K562 (cell line): ENCODE results near the gene TFE3. TPM values are rescaled to one million over a fixed set of nuclear protein-coding genes. Genes with fewer than 3 reads are reported as not detected.

Experiments used
- ASH1L ChIP-seq: fragments of 450-650 bp; IDR thresholded peaks from 2 replicates; pipeline ENCODE4 v1.6.1; 2018; ENCODE audit warnings: borderline replicate concordance, mild to moderate bottlenecking, low read depth; ENCODE audit not compliant: partially characterized antibody
- E2F3 ChIP-seq: fragments of 250-450 bp; sonication (Bioruptor Pico); IDR thresholded peaks from 2 replicates; pipeline ENCODE4 v1.4.0; 2020; ENCODE audit warnings: mild to moderate bottlenecking
- EP300 ChIP-seq: IDR thresholded peaks from 2 replicates; pipeline ENCODE4 v1.6.1; 2012; ENCODE audit warnings: low read length, improper control_type of control experiment
- HMGN3 ChIP-seq: IDR thresholded peaks from 2 replicates; pipeline ENCODE4 v1.6.1; 2011; ENCODE audit warnings: borderline replicate concordance, low read depth, mild to moderate bottlenecking, mixed read lengths, low read length; ENCODE audit not compliant: insufficient read length; ENCODE audit errors: extremely low read depth
- L3MBTL2 ChIP-seq: fragments of 450-650 bp; IDR thresholded peaks from 2 replicates; pipeline ENCODE4 v1.6.1; 2016; ENCODE audit warnings: mild to moderate bottlenecking, moderate library complexity
- PRMT5 ChIP-seq: sonication (generic); formaldehyde crosslinking; IDR thresholded peaks from 2 replicates; pipeline ENCODE4 v1.5.0; 2020; ENCODE audit warnings: missing genetic modification reagents
- ZNF143 ChIP-seq: sonication (generic); formaldehyde crosslinking; IDR thresholded peaks from 2 replicates; pipeline ENCODE4 v1.9.0; 2022; ENCODE audit warnings: mild to moderate bottlenecking, missing genetic modification reagents
- ZNF41 ChIP-seq: fragments of 250-450 bp; sonication (Bioruptor Pico); conservative IDR thresholded peaks from 2 replicates; pipeline ENCODE4 v1.4.0; 2020; ENCODE audit warnings: mild to moderate bottlenecking
- polyA plus RNA-seq, 8 experiments: library from polyadenylated mRNA; depleted of rRNA in 4 of 8; stranded (reverse) in 5 of 8; unstranded in 3 of 8; fragments of >200 nt; fragmentation: Nextera tagmentation in 2 of 8; fragmentation: Illumina TruSeq in 1 of 8; extraction: Ambion mirVana in 2 of 8; extraction: Trizol in 1 of 8; gene quantifications; 2 replicates each; pipeline versions ENCODE4 v1.2.1 to v1.2.3, GENCODE V29; 2011 to 2014; ENCODE audit warnings: inconsistent platforms in 1 of 8, missing spikeins in 1 of 8
- total RNA-seq, 7 experiments: library from RNA; depleted of rRNA in 6 of 7; stranded (reverse); fragments of >200 nt in 6 of 7; fragmentation: Illumina TruSeq in 2 of 7; extraction: Trizol in 2 of 7; gene quantifications; 2 replicates each; pipeline versions ENCODE4 v1.2.1 to v1.2.3, GENCODE V29; 2011 to 2021; ENCODE audit warnings: low replicate concordance in 1 of 7
- TF ChIP-seq, protein P1 (sequence below): fragments of 200-600 bp; sonication (generic); IDR thresholded peaks from one replicate; pipeline ENCODE4 v1.6.1; 2012; ENCODE audit warnings: mild to moderate bottlenecking, low read depth, low read length, inconsistent platforms
- TF ChIP-seq, protein P2 (sequence below): IDR thresholded peaks from 2 replicates; pipeline ENCODE4 v1.6.1; 2012; ENCODE audit warnings: low read depth, low read length, improper control_type of control experiment, borderline replicate concordance
- TF ChIP-seq, protein P3 (sequence below): fragments of 450-650 bp; formaldehyde crosslinking; IDR thresholded peaks from 2 replicates; pipeline ENCODE4 v1.4.0; 2020; ENCODE audit warnings: mild to moderate bottlenecking, moderate library complexity

TFE3 gene
- total and polyA plus RNA-seq, 9 of the 15 experiments (the other 6 are each of a cell fraction or from before 2014, with no cell fraction given): 1.9 to 20.3 (median 11.9) TPM

DNA sequence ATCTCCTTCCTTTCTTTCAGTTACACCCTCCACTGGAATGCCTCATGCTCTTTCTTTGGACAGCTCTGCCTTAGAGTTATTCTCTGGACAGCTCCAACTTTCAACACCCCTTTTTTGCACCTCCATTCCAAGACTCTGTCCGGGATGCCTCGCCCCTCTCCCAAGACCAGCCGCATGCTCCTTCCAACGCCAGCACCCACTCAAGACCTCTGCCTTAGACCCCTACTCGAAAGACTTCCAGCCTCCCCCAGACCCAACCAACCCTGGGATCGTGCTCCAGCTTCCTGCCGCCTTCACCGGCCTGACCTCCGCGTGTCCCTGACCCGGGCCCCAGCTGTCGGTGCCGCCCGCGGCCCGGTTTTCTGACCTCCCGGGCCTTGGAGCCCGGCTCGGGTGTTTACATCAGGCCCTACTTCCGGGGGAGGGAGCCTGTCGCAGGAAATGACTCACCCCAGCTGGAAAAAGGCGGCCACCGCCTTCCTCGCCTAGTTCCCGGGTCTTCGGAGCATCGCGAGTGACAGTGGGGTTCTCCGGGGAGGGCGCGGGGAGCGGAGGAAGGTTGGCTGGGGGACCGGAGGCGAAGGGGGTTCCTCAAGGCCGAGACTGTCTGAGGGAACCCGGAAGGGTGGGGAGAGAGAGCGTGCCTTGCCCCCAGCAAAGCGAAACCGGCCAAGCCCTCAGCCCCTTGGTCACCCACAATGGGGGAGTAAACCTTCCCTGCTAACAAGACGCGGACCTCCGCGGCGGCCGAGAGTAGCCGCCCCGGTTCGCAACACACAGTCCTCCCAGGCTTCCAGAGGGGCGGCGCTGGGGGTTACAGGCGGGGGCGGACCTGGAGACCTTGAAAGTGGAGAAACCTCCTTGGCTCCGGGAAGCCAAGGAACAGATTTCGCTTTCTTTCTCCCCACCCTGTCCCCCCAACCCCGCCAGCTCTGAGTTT, 36.6 kb upstream of the TFE3 start, which contains the start of gene WDR45 (continued):
- TF ChIP-seq, protein P1, sequence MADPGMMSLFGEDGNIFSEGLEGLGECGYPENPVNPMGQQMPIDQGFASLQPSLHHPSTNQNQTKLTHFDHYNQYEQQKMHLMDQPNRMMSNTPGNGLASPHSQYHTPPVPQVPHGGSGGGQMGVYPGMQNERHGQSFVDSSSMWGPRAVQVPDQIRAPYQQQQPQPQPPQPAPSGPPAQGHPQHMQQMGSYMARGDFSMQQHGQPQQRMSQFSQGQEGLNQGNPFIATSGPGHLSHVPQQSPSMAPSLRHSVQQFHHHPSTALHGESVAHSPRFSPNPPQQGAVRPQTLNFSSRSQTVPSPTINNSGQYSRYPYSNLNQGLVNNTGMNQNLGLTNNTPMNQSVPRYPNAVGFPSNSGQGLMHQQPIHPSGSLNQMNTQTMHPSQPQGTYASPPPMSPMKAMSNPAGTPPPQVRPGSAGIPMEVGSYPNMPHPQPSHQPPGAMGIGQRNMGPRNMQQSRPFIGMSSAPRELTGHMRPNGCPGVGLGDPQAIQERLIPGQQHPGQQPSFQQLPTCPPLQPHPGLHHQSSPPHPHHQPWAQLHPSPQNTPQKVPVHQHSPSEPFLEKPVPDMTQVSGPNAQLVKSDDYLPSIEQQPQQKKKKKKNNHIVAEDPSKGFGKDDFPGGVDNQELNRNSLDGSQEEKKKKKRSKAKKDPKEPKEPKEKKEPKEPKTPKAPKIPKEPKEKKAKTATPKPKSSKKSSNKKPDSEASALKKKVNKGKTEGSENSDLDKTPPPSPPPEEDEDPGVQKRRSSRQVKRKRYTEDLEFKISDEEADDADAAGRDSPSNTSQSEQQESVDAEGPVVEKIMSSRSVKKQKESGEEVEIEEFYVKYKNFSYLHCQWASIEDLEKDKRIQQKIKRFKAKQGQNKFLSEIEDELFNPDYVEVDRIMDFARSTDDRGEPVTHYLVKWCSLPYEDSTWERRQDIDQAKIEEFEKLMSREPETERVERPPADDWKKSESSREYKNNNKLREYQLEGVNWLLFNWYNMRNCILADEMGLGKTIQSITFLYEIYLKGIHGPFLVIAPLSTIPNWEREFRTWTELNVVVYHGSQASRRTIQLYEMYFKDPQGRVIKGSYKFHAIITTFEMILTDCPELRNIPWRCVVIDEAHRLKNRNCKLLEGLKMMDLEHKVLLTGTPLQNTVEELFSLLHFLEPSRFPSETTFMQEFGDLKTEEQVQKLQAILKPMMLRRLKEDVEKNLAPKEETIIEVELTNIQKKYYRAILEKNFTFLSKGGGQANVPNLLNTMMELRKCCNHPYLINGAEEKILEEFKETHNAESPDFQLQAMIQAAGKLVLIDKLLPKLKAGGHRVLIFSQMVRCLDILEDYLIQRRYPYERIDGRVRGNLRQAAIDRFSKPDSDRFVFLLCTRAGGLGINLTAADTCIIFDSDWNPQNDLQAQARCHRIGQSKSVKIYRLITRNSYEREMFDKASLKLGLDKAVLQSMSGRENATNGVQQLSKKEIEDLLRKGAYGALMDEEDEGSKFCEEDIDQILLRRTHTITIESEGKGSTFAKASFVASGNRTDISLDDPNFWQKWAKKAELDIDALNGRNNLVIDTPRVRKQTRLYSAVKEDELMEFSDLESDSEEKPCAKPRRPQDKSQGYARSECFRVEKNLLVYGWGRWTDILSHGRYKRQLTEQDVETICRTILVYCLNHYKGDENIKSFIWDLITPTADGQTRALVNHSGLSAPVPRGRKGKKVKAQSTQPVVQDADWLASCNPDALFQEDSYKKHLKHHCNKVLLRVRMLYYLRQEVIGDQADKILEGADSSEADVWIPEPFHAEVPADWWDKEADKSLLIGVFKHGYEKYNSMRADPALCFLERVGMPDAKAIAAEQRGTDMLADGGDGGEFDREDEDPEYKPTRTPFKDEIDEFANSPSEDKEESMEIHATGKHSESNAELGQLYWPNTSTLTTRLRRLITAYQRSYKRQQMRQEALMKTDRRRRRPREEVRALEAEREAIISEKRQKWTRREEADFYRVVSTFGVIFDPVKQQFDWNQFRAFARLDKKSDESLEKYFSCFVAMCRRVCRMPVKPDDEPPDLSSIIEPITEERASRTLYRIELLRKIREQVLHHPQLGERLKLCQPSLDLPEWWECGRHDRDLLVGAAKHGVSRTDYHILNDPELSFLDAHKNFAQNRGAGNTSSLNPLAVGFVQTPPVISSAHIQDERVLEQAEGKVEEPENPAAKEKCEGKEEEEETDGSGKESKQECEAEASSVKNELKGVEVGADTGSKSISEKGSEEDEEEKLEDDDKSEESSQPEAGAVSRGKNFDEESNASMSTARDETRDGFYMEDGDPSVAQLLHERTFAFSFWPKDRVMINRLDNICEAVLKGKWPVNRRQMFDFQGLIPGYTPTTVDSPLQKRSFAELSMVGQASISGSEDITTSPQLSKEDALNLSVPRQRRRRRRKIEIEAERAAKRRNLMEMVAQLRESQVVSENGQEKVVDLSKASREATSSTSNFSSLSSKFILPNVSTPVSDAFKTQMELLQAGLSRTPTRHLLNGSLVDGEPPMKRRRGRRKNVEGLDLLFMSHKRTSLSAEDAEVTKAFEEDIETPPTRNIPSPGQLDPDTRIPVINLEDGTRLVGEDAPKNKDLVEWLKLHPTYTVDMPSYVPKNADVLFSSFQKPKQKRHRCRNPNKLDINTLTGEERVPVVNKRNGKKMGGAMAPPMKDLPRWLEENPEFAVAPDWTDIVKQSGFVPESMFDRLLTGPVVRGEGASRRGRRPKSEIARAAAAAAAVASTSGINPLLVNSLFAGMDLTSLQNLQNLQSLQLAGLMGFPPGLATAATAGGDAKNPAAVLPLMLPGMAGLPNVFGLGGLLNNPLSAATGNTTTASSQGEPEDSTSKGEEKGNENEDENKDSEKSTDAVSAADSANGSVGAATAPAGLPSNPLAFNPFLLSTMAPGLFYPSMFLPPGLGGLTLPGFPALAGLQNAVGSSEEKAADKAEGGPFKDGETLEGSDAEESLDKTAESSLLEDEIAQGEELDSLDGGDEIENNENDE: no peak
- no peak for TF ChIP-seq PRMT5
- peak; percentile 89 for TF ChIP-seq L3MBTL2
- TF ChIP-seq, protein P2, sequence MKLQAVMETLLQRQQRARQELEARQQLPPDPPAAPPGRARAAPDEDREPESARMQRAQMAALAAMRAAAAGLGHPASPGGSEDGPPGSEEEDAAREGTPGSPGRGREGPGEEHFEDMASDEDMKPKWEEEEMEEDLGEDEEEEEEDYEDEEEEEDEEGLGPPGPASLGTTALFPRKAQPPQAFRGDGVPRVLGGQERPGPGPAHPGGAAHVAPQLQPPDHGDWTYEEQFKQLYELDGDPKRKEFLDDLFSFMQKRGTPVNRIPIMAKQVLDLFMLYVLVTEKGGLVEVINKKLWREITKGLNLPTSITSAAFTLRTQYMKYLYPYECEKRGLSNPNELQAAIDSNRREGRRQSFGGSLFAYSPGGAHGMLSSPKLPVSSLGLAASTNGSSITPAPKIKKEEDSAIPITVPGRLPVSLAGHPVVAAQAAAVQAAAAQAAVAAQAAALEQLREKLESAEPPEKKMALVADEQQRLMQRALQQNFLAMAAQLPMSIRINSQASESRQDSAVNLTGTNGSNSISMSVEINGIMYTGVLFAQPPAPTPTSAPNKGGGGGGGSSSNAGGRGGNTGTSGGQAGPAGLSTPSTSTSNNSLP: no peak
- TF ChIP-seq ZNF143 (CRISPR knock-in tag): no peak
- TF ChIP-seq, protein P3, sequence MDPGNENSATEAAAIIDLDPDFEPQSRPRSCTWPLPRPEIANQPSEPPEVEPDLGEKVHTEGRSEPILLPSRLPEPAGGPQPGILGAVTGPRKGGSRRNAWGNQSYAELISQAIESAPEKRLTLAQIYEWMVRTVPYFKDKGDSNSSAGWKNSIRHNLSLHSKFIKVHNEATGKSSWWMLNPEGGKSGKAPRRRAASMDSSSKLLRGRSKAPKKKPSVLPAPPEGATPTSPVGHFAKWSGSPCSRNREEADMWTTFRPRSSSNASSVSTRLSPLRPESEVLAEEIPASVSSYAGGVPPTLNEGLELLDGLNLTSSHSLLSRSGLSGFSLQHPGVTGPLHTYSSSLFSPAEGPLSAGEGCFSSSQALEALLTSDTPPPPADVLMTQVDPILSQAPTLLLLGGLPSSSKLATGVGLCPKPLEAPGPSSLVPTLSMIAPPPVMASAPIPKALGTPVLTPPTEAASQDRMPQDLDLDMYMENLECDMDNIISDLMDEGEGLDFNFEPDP (CRISPR knock-in tag): no peak
- TF ChIP-seq E2F3 (CRISPR knock-in tag): 0 out of 2 replicates have a peak, but pooled peaks have one; percentile 56
- TF ChIP-seq EP300: no peak
- TF ChIP-seq HMGN3: peak; percentile 21
- TF ChIP-seq ASH1L: no peak
- TF ChIP-seq ZNF41 (CRISPR knock-in tag): no peak
